ENCODE data around the gene VAMP2. TPM values are rescaled to one million over a fixed set of nuclear protein-coding genes. Genes with fewer than 3 reads are reported as not detected.
A peak's percentile ranks its signal among the peaks of the same experiment; 100 is the strongest.

The VAMP2 gene
- total RNA-seq, 4 donors from 2014 or later: 43.5 to 58.9 (median 49.3) TPM

DNA sequence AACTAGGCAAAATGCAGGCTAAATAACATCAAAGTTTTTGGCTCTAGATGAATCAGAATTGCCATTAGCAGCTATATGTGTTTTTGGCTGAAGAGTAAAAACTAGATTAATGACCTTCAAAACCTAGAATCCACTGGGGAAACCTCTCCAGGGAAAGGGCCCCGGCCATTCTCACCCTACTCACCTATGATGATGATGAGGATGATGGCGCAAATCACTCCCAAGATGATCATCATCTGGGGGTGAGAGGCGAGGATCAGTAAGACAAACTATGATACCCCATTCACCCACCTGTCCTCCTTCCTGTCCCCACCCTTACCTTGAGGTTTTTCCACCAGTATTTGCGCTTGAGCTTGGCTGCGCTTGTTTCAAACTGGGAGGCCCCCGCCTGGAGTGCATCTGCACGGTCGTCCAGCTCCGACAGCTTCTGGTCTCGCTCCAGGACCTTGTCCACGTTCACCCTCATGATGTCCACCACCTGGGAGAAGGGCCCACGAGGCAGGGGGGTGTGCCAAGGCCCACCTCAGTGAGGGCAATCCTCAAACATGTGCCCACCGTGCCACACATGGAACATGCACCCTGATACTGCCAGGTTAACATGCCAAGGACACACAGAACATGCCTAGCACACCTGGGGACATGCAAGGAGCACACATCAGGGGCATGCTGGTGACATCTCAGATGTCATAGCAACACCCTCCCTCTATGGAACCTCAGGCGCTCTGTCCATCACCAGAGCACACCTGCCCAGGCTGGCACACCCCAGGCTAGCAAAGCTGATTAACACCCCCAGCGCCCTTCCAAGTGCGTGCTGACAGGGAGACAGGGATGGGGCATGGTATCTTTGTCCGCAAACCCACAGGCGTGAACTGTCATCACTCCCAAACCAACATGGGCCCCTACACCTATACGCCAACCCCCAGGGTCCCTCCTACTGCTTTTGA, 1.2 kb downstream of the VAMP2 start:
- intact Hi-C loops (cut with DNase I; ENCODE audit: low total_unique reads): no loop called here
- H3K4me3 ChIP-seq (ENCODE audit: low read depth, poor library complexity, severe bottlenecking): peak overlapping the region; percentile 85
- TF ChIP-seq POLR2A (IDR thresholded peaks at IDR 0.05): no peak
- TF ChIP-seq, protein P1, sequence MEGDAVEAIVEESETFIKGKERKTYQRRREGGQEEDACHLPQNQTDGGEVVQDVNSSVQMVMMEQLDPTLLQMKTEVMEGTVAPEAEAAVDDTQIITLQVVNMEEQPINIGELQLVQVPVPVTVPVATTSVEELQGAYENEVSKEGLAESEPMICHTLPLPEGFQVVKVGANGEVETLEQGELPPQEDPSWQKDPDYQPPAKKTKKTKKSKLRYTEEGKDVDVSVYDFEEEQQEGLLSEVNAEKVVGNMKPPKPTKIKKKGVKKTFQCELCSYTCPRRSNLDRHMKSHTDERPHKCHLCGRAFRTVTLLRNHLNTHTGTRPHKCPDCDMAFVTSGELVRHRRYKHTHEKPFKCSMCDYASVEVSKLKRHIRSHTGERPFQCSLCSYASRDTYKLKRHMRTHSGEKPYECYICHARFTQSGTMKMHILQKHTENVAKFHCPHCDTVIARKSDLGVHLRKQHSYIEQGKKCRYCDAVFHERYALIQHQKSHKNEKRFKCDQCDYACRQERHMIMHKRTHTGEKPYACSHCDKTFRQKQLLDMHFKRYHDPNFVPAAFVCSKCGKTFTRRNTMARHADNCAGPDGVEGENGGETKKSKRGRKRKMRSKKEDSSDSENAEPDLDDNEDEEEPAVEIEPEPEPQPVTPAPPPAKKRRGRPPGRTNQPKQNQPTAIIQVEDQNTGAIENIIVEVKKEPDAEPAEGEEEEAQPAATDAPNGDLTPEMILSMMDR (IDR thresholded peaks at IDR 0.05): no peak
- peak in 1 of 2 donors; percentile 87 for DNase-seq (ENCODE audit: low spot score in 2 of 2)
- 49 to 54% methylated on average over 16 to 19 of the region's 19 CpGs for WGBS, 2 donors

DNA sequence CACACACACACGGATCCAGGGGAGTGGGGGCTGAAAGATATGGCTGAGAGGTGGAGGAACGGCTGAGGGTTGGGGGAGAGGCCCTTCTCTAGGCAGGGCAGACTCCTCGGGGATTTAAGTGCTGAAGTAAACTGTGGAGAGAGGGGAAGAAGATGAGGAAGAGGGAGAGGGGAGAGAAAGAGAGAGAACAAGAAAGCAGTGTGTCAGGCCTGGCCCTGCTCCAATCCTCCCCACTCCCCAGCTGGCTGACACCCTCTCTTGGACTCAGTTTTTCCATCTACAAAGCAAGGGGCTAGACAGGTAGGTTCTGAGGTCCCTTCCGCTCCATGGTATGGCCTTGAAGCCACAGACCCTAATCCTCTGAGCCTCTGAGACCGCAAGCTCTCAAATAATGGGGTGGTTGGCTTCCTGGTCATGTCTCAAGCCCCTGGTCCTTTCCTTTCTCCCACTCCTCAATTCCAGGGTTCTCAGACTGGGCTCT, 2.0 kb downstream of the VAMP2 start:
- WGBS, 2 donors: 55 to 56% methylated on average over 5 of the region's 5 CpGs
- no peak overlapping the region for H3K4me3 ChIP-seq (ENCODE audit: low read depth, poor library complexity, severe bottlenecking)
- peak in 1 of 2 donors; percentile 83 for DNase-seq (ENCODE audit: low spot score in 2 of 2)
- intact Hi-C loops (cut with DNase I; ENCODE audit: low total_unique reads): no loop called here
- TF ChIP-seq, protein P1 (IDR thresholded peaks at IDR 0.05): no peak
- no peak for TF ChIP-seq POLR2A (IDR thresholded peaks at IDR 0.05)

DNA sequence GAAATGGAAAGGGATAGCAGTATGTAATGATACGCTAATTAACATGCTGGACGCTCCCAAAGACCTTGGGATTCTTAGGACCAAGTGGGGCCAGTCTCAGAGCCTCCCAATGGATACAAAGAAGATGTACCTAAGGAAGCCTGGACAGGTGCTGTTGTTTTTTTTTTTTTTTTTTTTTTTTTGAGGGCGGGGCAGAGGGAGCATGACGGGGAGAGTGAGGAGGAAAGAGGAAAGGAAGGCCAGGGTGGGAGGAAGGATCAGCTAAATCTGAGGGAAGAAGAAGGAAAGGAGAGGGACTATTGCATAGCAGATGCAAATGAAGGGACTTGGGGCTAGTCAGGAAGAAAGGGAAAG, 2.5 kb downstream of the VAMP2 start:
- 57 to 58% methylated on average over 4 of the region's 4 CpGs for WGBS, 2 donors
- no peak for DNase-seq (ENCODE audit: low spot score in 2 of 2)
- TF ChIP-seq POLR2A (IDR thresholded peaks at IDR 0.05): no peak
- TF ChIP-seq, protein P1 (IDR thresholded peaks at IDR 0.05): no peak
- intact Hi-C loops (cut with DNase I; ENCODE audit: low total_unique reads): no loop called here
- no peak overlapping the region for H3K4me3 ChIP-seq (ENCODE audit: low read depth, poor library complexity, severe bottlenecking)

DNA sequence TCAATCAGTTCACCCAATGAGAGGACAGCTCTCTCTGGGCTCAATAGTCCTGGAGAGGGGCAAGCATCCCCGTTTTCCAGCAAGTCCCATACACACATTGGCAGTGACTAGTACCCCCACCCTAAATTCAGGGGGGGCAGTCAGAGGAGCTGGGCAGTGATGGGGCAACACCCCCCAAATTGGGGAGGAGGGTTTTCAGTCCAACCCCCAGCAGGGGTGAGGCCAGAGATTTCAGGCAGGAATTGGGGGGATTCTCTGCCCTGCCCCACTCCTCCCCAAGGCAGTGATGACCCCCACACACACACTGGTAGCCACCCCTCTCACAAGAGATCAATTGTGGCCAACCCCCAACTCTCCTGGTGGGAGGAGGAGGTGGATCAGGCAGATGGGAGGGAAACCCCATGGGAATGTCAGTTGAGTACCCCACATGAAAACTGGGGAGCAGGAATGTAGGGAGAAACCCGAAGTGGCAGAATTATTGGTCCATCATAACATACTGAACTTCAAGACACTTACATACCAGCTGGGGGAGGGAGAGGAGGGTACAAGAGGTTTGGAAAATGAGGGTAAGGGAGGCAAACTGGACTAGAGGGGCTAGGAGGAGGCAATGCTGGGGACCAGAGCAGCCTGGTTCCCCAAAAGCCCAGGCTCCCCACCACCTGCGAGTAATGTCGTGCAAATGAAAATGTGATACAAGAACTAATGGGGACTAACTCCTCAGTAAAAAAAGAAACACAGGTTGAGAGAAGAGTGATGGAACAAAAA, 3.1 kb downstream of the VAMP2 start:
- TF ChIP-seq, protein P1 (IDR thresholded peaks at IDR 0.05): no peak
- TF ChIP-seq POLR2A (IDR thresholded peaks at IDR 0.05): no peak
- intact Hi-C loops (cut with DNase I; ENCODE audit: low total_unique reads): no loop called here
- DNase-seq (ENCODE audit: low spot score in 2 of 2): no peak
- 68 to 76% methylated on average over 4 of the region's 4 CpGs for WGBS, 2 donors
- H3K4me3 ChIP-seq (ENCODE audit: low read depth, poor library complexity, severe bottlenecking): no peak overlapping the region

DNA sequence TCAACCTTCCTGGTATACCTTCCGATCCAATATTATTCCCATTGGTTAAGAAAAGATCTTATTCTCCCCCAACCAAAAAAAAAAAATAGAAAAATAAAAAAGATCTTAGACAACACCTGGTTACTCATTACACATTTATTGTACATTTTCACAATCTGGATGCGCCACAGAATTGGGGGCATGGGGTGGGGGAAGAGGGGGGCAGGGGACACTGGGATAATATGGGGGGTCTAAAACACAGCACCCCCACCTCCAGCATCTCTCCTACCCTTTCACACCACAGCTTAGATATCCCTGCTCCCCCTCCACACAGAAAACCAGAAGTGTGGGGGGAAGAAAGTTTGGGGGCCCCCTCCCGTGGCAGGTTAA, 3.7 kb downstream of the VAMP2 start:
- WGBS, 2 donors: 54 to 60% methylated on average over 3 of the region's 3 CpGs
- intact Hi-C loops (cut with DNase I; ENCODE audit: low total_unique reads): no loop called here
- no peak for DNase-seq (ENCODE audit: low spot score in 2 of 2)
- TF ChIP-seq POLR2A (IDR thresholded peaks at IDR 0.05): no peak
- TF ChIP-seq, protein P1 (IDR thresholded peaks at IDR 0.05): no peak
- H3K4me3 ChIP-seq (ENCODE audit: low read depth, poor library complexity, severe bottlenecking): no peak overlapping the region
